Trophoblast cell (in vitro differentiated cells and primary cell): ENCODE results near the gene ARID5A.
A peak's percentile ranks its signal among the peaks of the same experiment; 100 is the strongest.

Experiments
- DNase-seq, 2 donors: peaks; one replicate each; pipeline ENCODE4 v3.0.0-alpha.2; 2016
- H2AFZ ChIP-seq: 2 replicates; pipeline ENCODE4 v1.6.1; 2013; ENCODE audit warnings: low read length, moderate library complexity, mild to moderate bottlenecking; ENCODE audit not compliant: insufficient read depth, poor library complexity
- H2AK5ac ChIP-seq: 2 replicates; pipeline ENCODE4 v1.6.1; 2013; ENCODE audit warnings: mild to moderate bottlenecking, low read length
- H2BK120ac ChIP-seq: 2 replicates; pipeline ENCODE4 v1.6.1; 2013; ENCODE audit warnings: low read length, mild to moderate bottlenecking, moderate library complexity; ENCODE audit not compliant: insufficient read depth, poor library complexity
- H2BK12ac ChIP-seq: 2 replicates; pipeline ENCODE4 v1.6.1; 2013; ENCODE audit warnings: mild to moderate bottlenecking, low read length, moderate library complexity
- H2BK5ac ChIP-seq: 2 replicates; pipeline ENCODE4 v1.6.1; 2013; ENCODE audit warnings: low read length, low read depth, moderate library complexity, mild to moderate bottlenecking; ENCODE audit not compliant: poor library complexity
- H3K14ac ChIP-seq: 2 replicates; pipeline ENCODE4 v1.6.1; 2013; ENCODE audit warnings: mild to moderate bottlenecking, low read length
- H3K18ac ChIP-seq: 2 replicates; pipeline ENCODE4 v1.6.1; 2013; ENCODE audit warnings: mild to moderate bottlenecking, low read length
- H3K23ac ChIP-seq: 2 replicates; pipeline ENCODE4 v1.6.1; 2013; ENCODE audit warnings: low read length
- H3K27ac ChIP-seq: 2 replicates; pipeline ENCODE4 v1.5.1; 2013; ENCODE audit warnings: low read depth, mild to moderate bottlenecking, inconsistent platforms, low read length, moderate library complexity
- H3K27me3 ChIP-seq: 2 replicates; pipeline ENCODE4 v1.6.1; 2013; ENCODE audit warnings: inconsistent platforms, mild to moderate bottlenecking, low read length, moderate library complexity; ENCODE audit not compliant: insufficient read depth
- H3K36me3 ChIP-seq, 2 experiments: 1 replicate in 1 of 2; 2 replicates in 1 of 2; pipeline ENCODE4 v1.6.1; 2013; ENCODE audit warnings: low read length in 2 of 2, mild to moderate bottlenecking in 2 of 2, moderate library complexity in 1 of 2; ENCODE audit not compliant: insufficient read depth in 2 of 2, control insufficient read depth in 1 of 2
- H3K4ac ChIP-seq: 2 replicates; pipeline ENCODE4 v1.6.1; 2013; ENCODE audit warnings: low read depth, mild to moderate bottlenecking, low read length, moderate library complexity
- H3K4me1 ChIP-seq, 2 experiments: 1 replicate in 1 of 2; 2 replicates in 1 of 2; pipeline ENCODE4 v1.6.1; 2013; ENCODE audit warnings: low read length in 2 of 2, mild to moderate bottlenecking in 2 of 2, moderate library complexity in 1 of 2; ENCODE audit not compliant: insufficient read depth in 2 of 2, control insufficient read depth in 1 of 2
- H3K4me2 ChIP-seq: 2 replicates; pipeline ENCODE4 v1.6.1; 2013; ENCODE audit warnings: inconsistent platforms, mild to moderate bottlenecking, low read length, moderate library complexity
- H3K4me3 ChIP-seq: 2 replicates; pipeline ENCODE4 v1.5.1; 2013; ENCODE audit warnings: mild to moderate bottlenecking, low read depth, low read length, inconsistent platforms
- H3K79me1 ChIP-seq: one replicate; pipeline ENCODE4 v1.6.1; 2013; ENCODE audit warnings: low read length
- H3K79me2 ChIP-seq: 2 replicates; pipeline ENCODE4 v1.6.1; 2013; ENCODE audit warnings: low read length, mild to moderate bottlenecking; ENCODE audit not compliant: control insufficient read depth, insufficient read depth, poor library complexity
- H3K9ac ChIP-seq: 2 replicates; pipeline ENCODE4 v1.6.1; 2013; ENCODE audit warnings: mild to moderate bottlenecking, low read length
- H3K9me3 ChIP-seq: 2 replicates; pipeline ENCODE4 v1.6.1; 2013; ENCODE audit warnings: low read depth, mild to moderate bottlenecking, control low read depth, inconsistent platforms, low read length; ENCODE audit not compliant: insufficient read depth
- H4K12ac ChIP-seq: 2 replicates; pipeline ENCODE4 v1.6.1; 2013; ENCODE audit warnings: low read depth, mild to moderate bottlenecking, low read length, moderate library complexity
- H4K8ac ChIP-seq: 2 replicates; pipeline ENCODE4 v1.6.1; 2013; ENCODE audit warnings: low read depth, mild to moderate bottlenecking, low read length, moderate library complexity
- H4K91ac ChIP-seq: one replicate; pipeline ENCODE4 v1.6.1; 2013; ENCODE audit warnings: low read depth, mild to moderate bottlenecking, low read length, moderate library complexity
- WGBS: extraction: QIAGEN DNeasy Blood & Tissue Kit; methylation state at CpG from one replicate; pipeline ENCODE4 v1.1.7; 2013; ENCODE audit warnings: missing lambda C conversion rate; ENCODE audit not compliant: insufficient read length, insufficient coverage; ENCODE audit errors: extremely low coverage; 5-methylcytosine and 5-hydroxymethylcytosine counted together

The ARID5A gene

GRCh38 chr2:96501886-96502810 lies 34.4 kb upstream of the ARID5A start:
- Histone ChIP-seq H3K18ac (no peak overlapping the region), H3K4me2 (no peak overlapping the region), H3K4me1 (peaks cover 32 to 39% of the 10 kb centered on the region in 2 experiments), H2BK120ac (no peak overlapping the region), H3K14ac (no peak overlapping the region), H2AK5ac (no peak overlapping the region), H3K27me3 (no peaks in the 10 kb centered on the region), H3K23ac (no peak overlapping the region), H2AFZ (no peak overlapping the region), H4K91ac (peak overlapping the region; percentile 11), H3K27ac (no peak overlapping the region), H3K36me3 (no peaks in the 10 kb centered on the region), H3K4ac (no peak overlapping the region), H3K9me3 (peaks cover 2% of the 10 kb centered on the region), H3K79me2 (no peaks in the 10 kb centered on the region), H3K9ac (no peak overlapping the region), H2BK12ac (no peak overlapping the region), H3K4me3 (no peak overlapping the region), H4K8ac (no peak overlapping the region), H2BK5ac (no peak overlapping the region), H3K79me1 (peaks cover 12% of the 10 kb centered on the region), H4K12ac (no peak overlapping the region)
- no peak for DNase-seq
- WGBS = no CpG with 5 or more reads among the region's 16 CpGs

GRCh38 chr2:96502891-96503636 lies 33.5 kb upstream of the ARID5A start:
- Histone ChIP-seq H3K4me3 (no peak overlapping the region), H3K36me3 (no peaks in the 10 kb centered on the region), H3K79me1 (peaks cover 12% of the 10 kb centered on the region), H3K27me3 (no peaks in the 10 kb centered on the region), H3K14ac (no peak overlapping the region), H4K8ac (no peak overlapping the region), H4K91ac (peak overlapping the region; percentile 11), H3K4me1 (peaks cover 35 to 42% of the 10 kb centered on the region in 2 experiments), H3K9me3 (peaks cover 2% of the 10 kb centered on the region), H3K27ac (no peak overlapping the region), H3K79me2 (no peaks in the 10 kb centered on the region), H2BK5ac (no peak overlapping the region), H3K9ac (no peak overlapping the region), H3K4ac (no peak overlapping the region), H2BK12ac (no peak overlapping the region), H3K18ac (peak overlapping the region; percentile 18), H2AK5ac (no peak overlapping the region), H3K4me2 (no peak overlapping the region), H2BK120ac (no peak overlapping the region), H3K23ac (no peak overlapping the region), H2AFZ (no peak overlapping the region), H4K12ac (no peak overlapping the region)
- DNase-seq = no peak
- WGBS = no CpG with 5 or more reads among the region's 13 CpGs

- H3K4me3 ChIP-seq = no peak overlapping the region
- no peak for DNase-seq
- no peak overlapping the region for H2AFZ ChIP-seq
- no peak overlapping the region for H3K4me2 ChIP-seq
- H4K91ac ChIP-seq = peak overlapping the region; percentile 17
- H4K12ac ChIP-seq = no peak overlapping the region
- H3K23ac ChIP-seq = no peak overlapping the region
- H3K79me1 ChIP-seq = peaks cover 12% of the 10 kb centered on the region
- H2BK120ac ChIP-seq = no peak overlapping the region
- no peaks in the 10 kb centered on the region for H3K79me2 ChIP-seq
- H4K8ac ChIP-seq = no peak overlapping the region
- H3K14ac ChIP-seq = no peak overlapping the region
- no CpG with 5 or more reads among the region's 12 CpGs for WGBS
- H2BK12ac ChIP-seq = no peak overlapping the region
- H3K4ac ChIP-seq = no peak overlapping the region
- no peak overlapping the region for H3K9ac ChIP-seq
- peak overlapping the region; percentile 18 for H3K18ac ChIP-seq
- no peak overlapping the region for H2AK5ac ChIP-seq
- H3K27ac ChIP-seq = no peak overlapping the region
- peaks cover 39 to 42% of the 10 kb centered on the region in 2 experiments for H3K4me1 ChIP-seq
- H3K27me3 ChIP-seq = no peaks in the 10 kb centered on the region
- H3K36me3 ChIP-seq = no peaks in the 10 kb centered on the region
- no peaks in the 10 kb centered on the region for H3K9me3 ChIP-seq
- H2BK5ac ChIP-seq = no peak overlapping the region
Observed at GRCh38 chr2:96503637-96504243, 32.8 kb upstream of the ARID5A start.

DNA sequence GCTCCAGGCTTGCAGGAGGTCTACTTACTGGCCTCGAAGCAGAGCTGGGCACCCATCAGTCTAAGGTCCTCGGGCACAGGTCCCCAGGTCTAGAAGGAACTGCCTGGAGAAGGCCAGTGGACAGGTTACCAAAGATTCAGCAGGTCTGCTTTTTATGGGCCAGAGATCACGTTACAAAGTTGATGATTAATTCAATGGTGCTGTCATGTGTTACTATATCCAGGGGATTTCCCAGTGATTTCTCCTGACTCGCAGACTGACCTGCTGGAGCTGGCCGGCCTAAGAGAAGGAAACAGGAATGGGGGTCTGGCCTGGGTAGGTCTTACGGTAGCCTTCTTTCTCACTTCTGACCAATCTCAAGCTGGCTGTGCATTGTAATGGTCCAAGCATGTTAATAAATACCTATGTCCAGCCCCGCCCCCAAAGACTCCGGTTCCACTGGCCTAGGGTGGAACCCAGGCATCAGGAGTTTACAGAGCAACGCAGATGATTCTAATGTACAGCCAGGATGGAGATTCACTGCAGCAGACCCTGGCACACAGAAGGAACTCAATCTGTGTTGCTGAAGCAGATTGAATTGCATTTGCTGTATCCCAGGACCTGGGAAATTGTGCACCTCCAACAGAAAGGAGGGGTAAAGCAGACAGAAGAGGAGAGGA lies 31.2 kb upstream of the ARID5A start, which contains the start of gene NEURL3:
Gene NEURL3 (minus strand): TSS at position 127 of the 659 bp plus-strand sequence. CDS start 71 bp downstream, at position 56.
- Histone ChIP-seq H3K79me1 (peaks cover 12% of the 10 kb centered on the region), H3K9ac (no peak within 1 kb of the TSS), H3K4me2 (peak within 1 kb of the TSS; percentile 10), H2BK120ac (peak within 1 kb of the TSS; percentile 61), H3K14ac (peak within 1 kb of the TSS; percentile 33), H3K4ac (no peak within 1 kb of the TSS), H3K4me3 (no peak within 1 kb of the TSS), H4K8ac (peak within 1 kb of the TSS; percentile 64), H3K36me3 (no peaks in the 10 kb centered on the region), H3K23ac (no peak within 1 kb of the TSS), H3K79me2 (no peaks in the 10 kb centered on the region), H3K4me1 (peaks cover 42 to 44% of the 10 kb centered on the region in 2 experiments), H3K27ac (peak within 1 kb of the TSS; percentile 49), H2BK5ac (peak within 1 kb of the TSS; percentile 34), H4K91ac (peak within 1 kb of the TSS; percentile 74), H2AK5ac (peak within 1 kb of the TSS; percentile 50), H3K9me3 (no peaks in the 10 kb centered on the region), H4K12ac (no peak within 1 kb of the TSS), H2BK12ac (peak within 1 kb of the TSS; percentile 2), H3K27me3 (no peaks in the 10 kb centered on the region), H2AFZ (peak within 1 kb of the TSS; percentile 50), H3K18ac (no peak within 1 kb of the TSS)
- WGBS = no CpG with 5 or more reads among the region's 9 CpGs
- peak; percentile 59 to 61 for DNase-seq
